Breast epithelium (tissue), 3 donors: ENCODE results near the gene UGT3A1.

Source experiments
- CTCF ChIP-seq, 3 donors: fragments of 450-650 bp; IDR thresholded peaks; one replicate each; pipeline ENCODE4 v1.5.1; 2016 to 2017; ENCODE audit warnings: antibody characterized with exemption in 3 of 3, mild to moderate bottlenecking in 3 of 3, moderate library complexity in 3 of 3
- POLR2A ChIP-seq: fragments of 450-650 bp; IDR thresholded peaks from one replicate; pipeline ENCODE4 v1.6.1; 2016; ENCODE audit warnings: antibody characterized with exemption, mild to moderate bottlenecking, moderate library complexity
- POLR2AphosphoS5 ChIP-seq, 3 donors: sonication (generic); formaldehyde crosslinking; IDR thresholded peaks; one replicate each; pipeline ENCODE4 v1.6.1; 2017; ENCODE audit warnings: antibody characterized with exemption in 3 of 3

GRCh38 chr5:35990941-35991611, at the start of gene UGT3A1:
- no peak for TF ChIP-seq CTCF (IDR thresholded peaks at IDR 0.05)
- TF ChIP-seq POLR2A: no peak
- no peak for TF ChIP-seq POLR2AphosphoS5 (IDR thresholded peaks at IDR 0.05)
